Heart right ventricle (tissue), 16 donors: ENCODE results near the gene BHLHE40. TPM values are rescaled to one million over a fixed set of nuclear protein-coding genes. Genes with fewer than 3 reads are reported as not detected.

ENCODE experiments used
- ATAC-seq, 8 donors: fragments of 200-7000 bp; cut with Tn5 transposase; one replicate each; pipeline ENCODE4 v1.9.1; 2020; ENCODE audit warnings: mild to moderate bottlenecking in 8 of 8, moderate library complexity in 8 of 8, moderate number of reproducible peaks in 1 of 8
- DNase-seq, 2 donors: peaks; one replicate each; pipeline ENCODE4 v3.0.0-alpha.2; 2020
- H3K27ac ChIP-seq, 10 donors: fragments of 200-600 bp; sonication (generic) in 2 of 10; one replicate each; pipeline versions ENCODE4 v1.5.0 to v1.8.0; 2020 to 2022; ENCODE audit warnings: mild to moderate bottlenecking in 3 of 10
- H3K27me3 ChIP-seq, 7 donors: fragments of 200-600 bp; one replicate each; pipeline ENCODE4 v1.8.0; 2021 to 2022; ENCODE audit warnings: mild to moderate bottlenecking in 2 of 7
- H3K36me3 ChIP-seq, 9 donors: fragments of 200-600 bp; sonication (generic) in 1 of 9; one replicate each; pipeline versions ENCODE4 v1.5.0 to v1.8.0; 2020 to 2022; ENCODE audit warnings: mild to moderate bottlenecking in 2 of 9
- H3K4me1 ChIP-seq, 9 donors: fragments of 200-600 bp; sonication (generic) in 1 of 9; one replicate each; pipeline versions ENCODE4 v1.5.0 to v1.8.0; 2020 to 2022; ENCODE audit warnings: mild to moderate bottlenecking in 4 of 9
- H3K4me3 ChIP-seq, 10 donors: fragments of 200-600 bp; sonication (generic) in 2 of 10; one replicate each; pipeline versions ENCODE4 v1.5.0 to v1.8.0; 2020 to 2022; ENCODE audit warnings: mild to moderate bottlenecking in 7 of 10, moderate library complexity in 2 of 10
- H3K9me3 ChIP-seq, 11 donors: fragments of 200-600 bp in 10 of 11; sonication (generic) in 2 of 11; one replicate each; pipeline versions ENCODE4 v1.5.0 to v1.8.0; 2013 to 2022; ENCODE audit warnings: mild to moderate bottlenecking in 2 of 11, control low read depth in 1 of 11, moderate library complexity in 1 of 11
- WGBS, 2 donors: extraction: QIAGEN DNeasy Blood & Tissue Kit; methylation state at CpG; one replicate each; pipeline ENCODE4 v1.1.7; 2013; ENCODE audit warnings: inconsistent platforms in 1 of 2; 5-methylcytosine and 5-hydroxymethylcytosine counted together
- intact Hi-C, 10 donors: fragments of 100-400 bp; cut with DNase I; formaldehyde crosslinking; loops; one replicate each; pipeline versions ENCODE4 v1.11.1 to v1.14.2; 2022
- polyA plus RNA-seq, 2 donors: library from polyadenylated mRNA; stranded (reverse); fragments of 200-250 nt; gene quantifications; one replicate each; pipeline ENCODE4 v1.2.3, GENCODE V29; 2013
- total RNA-seq, 10 donors: library from RNA; stranded (reverse); fragmentation: NEBNext Ultra II Directional in 3 of 10; extraction: Animal tissue kit (Norgen Biotek cat#: 25700) in 3 of 10; gene quantifications; one replicate each; pipeline versions ENCODE4 v1.2.1 to v1.2.4, GENCODE V29; 2021 to 2023
- TF ChIP-seq, protein P1 (sequence below), 9 donors: fragments of 200-600 bp; sonication (generic) in 2 of 9; IDR thresholded peaks; one replicate each; pipeline versions ENCODE4 v1.5.0 to v1.8.0; 2021 to 2022; ENCODE audit warnings: antibody characterized with exemption in 9 of 9, mild to moderate bottlenecking in 5 of 9, moderate library complexity in 1 of 9
- donor health status: Arrhythmogenic right ventricular cardiomyopathy.
- donor health status: ischemic (EF 13 %, LVEDD 7.1; RV severe dilation, severe dysfunction).
- donor health status: healthy with polysubstance abuse.
- donor health status: DM: no; HTN: yes; CAD: no.
- donor health status: DM: no; HTN: no; CAD: no.
- donor health status: ischemic (EF 25% LVEDD 6.9; RV normal size, moderate dysfunction).
- donor health status: ischemic (EF 25% LVEDD 5.7; RV mildly dilated, moderate dysfunction).
- donor health status: healthy.
- donor health status: DM: yes; HTN: yes; CAD: no.
- donor health status: Ischemic cardiomyopathy.
- donor health status: ischemic (EF 35%, LVEDD 5.7; RV mildly dilated, moderate dysfunction).
- donor health status: nonischemic (EF 11% LVEDD 7.7; RV severe dilation, severe dysfunction).
- donor health status: DM: yes; HTN: yes; CAD: no.
- donor health status: PGD.
- donor health status: ischemic (EF 29% LVEDD 5.4; RV normal size, mild dysfunction).
- donor health status: nonischemic (EF 23%, LVEDD 6.1; RV moderate dilation, normal function).

BHLHE40 gene
- total and polyA plus RNA-seq, 12 donors: 10.0 to 209 (median 49.7) TPM

DNA sequence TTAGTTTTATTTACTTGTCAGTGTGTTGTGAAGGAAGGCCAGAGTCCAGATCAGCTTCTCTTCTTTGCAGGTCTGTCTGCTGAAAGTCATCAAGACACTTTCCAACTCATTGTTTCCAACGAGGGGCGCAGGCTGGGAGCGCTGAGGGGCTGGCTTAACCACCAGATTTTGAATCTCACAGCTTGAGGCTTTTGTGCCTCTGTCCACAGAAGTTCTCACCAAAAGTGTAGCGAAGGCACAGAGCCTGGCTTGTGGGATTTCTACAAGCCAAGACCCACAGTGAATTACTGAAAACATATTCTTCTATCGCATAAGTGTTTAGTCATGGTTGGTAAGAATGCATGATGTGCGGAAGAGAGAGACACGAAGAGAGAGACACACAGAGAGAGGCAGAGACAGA lies 35.2 kb downstream of the BHLHE40 start:
- TF ChIP-seq, protein P1, sequence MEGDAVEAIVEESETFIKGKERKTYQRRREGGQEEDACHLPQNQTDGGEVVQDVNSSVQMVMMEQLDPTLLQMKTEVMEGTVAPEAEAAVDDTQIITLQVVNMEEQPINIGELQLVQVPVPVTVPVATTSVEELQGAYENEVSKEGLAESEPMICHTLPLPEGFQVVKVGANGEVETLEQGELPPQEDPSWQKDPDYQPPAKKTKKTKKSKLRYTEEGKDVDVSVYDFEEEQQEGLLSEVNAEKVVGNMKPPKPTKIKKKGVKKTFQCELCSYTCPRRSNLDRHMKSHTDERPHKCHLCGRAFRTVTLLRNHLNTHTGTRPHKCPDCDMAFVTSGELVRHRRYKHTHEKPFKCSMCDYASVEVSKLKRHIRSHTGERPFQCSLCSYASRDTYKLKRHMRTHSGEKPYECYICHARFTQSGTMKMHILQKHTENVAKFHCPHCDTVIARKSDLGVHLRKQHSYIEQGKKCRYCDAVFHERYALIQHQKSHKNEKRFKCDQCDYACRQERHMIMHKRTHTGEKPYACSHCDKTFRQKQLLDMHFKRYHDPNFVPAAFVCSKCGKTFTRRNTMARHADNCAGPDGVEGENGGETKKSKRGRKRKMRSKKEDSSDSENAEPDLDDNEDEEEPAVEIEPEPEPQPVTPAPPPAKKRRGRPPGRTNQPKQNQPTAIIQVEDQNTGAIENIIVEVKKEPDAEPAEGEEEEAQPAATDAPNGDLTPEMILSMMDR (IDR thresholded peaks at IDR 0.05): no peak
- no peak for DNase-seq
- intact Hi-C loops: no loop called here
- peaks cover 11 to 82% (median 53%) of the 10 kb centered on the region in 9 donors for H3K4me1 ChIP-seq
- peak overlapping the region in 1 of 10 donors; percentile 43 for H3K27ac ChIP-seq
- no peak for ATAC-seq
- no peaks in the 10 kb centered on the region for H3K36me3 ChIP-seq
- H3K27me3 ChIP-seq: no peaks in the 10 kb centered on the region
- H3K4me3 ChIP-seq: no peak overlapping the region
- H3K9me3 ChIP-seq: no peaks in the 10 kb centered on the region
- 85 to 86% methylated on average over 7 of the region's 7 CpGs for WGBS, 2 donors

DNA sequence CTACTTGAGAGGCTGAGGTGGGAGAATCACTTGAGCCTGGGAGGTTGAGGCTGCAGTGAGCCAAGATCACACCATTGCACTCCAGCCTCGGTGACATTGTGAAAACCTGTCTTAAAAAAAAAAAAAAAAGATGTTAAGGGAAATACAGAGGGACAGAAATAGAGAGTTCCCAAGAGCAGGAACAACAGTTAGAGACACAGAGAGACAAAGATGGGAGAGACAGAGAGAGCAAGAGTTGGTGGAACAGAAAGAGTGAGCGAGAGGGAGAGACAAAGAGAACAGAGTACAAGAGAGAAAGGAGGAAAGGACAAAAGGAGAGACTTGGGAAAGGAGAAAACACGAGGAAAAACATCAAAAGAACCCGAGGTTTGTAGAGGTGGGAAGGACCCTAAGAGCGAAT lies 35.8 kb downstream of the BHLHE40 start:
- TF ChIP-seq, protein P1 (IDR thresholded peaks at IDR 0.05): no peak
- Histone ChIP-seq H3K4me1 (peaks cover 11 to 85% (median 53%) of the 10 kb centered on the region in 9 donors), H3K9me3 (no peaks in the 10 kb centered on the region), H3K36me3 (no peaks in the 10 kb centered on the region), H3K27ac (peak overlapping the region in 1 of 10 donors; percentile 84), H3K27me3 (no peaks in the 10 kb centered on the region), H3K4me3 (no peak overlapping the region)
- WGBS, 2 donors: 92% methylated on average over 5 of the region's 5 CpGs
- DNase-seq: no peak
- intact Hi-C loops: loop anchor here in 1 of 10 donors (5.0 kb wide), 1 partner anchor 33 kb away; no protein-coding TSS in a partner anchor
- no peak for ATAC-seq

GRCh38 chr3:5016211-5017161 lies 37.2 kb downstream of the BHLHE40 start:
- intact Hi-C loops: loop anchor here in 1 of 10 donors (5.0 kb wide), 1 partner anchor 34 kb away; no protein-coding TSS in a partner anchor
- ATAC-seq: peak; percentile 36 to 81 (median 72)
- H3K27ac ChIP-seq: peak overlapping the region in 7 of 10 donors; percentile 57 to 86 (median 79)
- 47 to 48% methylated on average over 11 of the region's 11 CpGs for WGBS, 2 donors
- H3K36me3 ChIP-seq: no peaks in the 10 kb centered on the region
- TF ChIP-seq, protein P1 (IDR thresholded peaks at IDR 0.05): no peak
- H3K27me3 ChIP-seq: no peaks in the 10 kb centered on the region
- no peak overlapping the region for H3K4me3 ChIP-seq
- H3K4me1 ChIP-seq: peaks cover 11 to 80% (median 45%) of the 10 kb centered on the region in 9 donors
- no peaks in the 10 kb centered on the region for H3K9me3 ChIP-seq
- peak in 1 of 2 donors; percentile 65 for DNase-seq

GRCh38 chr3:5017925-5018531 lies 38.8 kb downstream of the BHLHE40 start:
- H3K36me3 ChIP-seq: no peaks in the 10 kb centered on the region
- no peaks in the 10 kb centered on the region for H3K9me3 ChIP-seq
- DNase-seq (peak; percentile 55 to 69), ATAC-seq (peak; percentile 59 to 86 (median 74))
- no peaks in the 10 kb centered on the region for H3K27me3 ChIP-seq
- peaks cover 11 to 75% (median 31%) of the 10 kb centered on the region in 9 donors for H3K4me1 ChIP-seq
- WGBS, 2 donors: 53% methylated on average over 8 of the region's 8 CpGs
- intact Hi-C loops: loop anchor here in 1 of 10 donors (5.0 kb wide), 1 partner anchor 36 kb away; no protein-coding TSS in a partner anchor
- TF ChIP-seq, protein P1 (IDR thresholded peaks at IDR 0.05): no peak
- H3K4me3 ChIP-seq: no peak overlapping the region
- peak overlapping the region; percentile 4 to 86 (median 72) for H3K27ac ChIP-seq
